Epithelial cell of esophagus (primary cell): ENCODE results near the gene RMDN3.
A peak's percentile ranks its signal among the peaks of the same experiment; 100 is the strongest.

Source experiments
- DNase-seq: peaks from one replicate; pipeline ENCODE4 v3.0.0; 2010; ENCODE audit warnings: low read depth
- H3K4me3 ChIP-seq: 2 replicates; pipeline ENCODE4 v1.5.1; 2011; ENCODE audit warnings: mild to moderate bottlenecking, low read length, control low read depth
- TF ChIP-seq, protein P1 (sequence below): IDR thresholded peaks from 2 replicates; pipeline ENCODE4 v1.5.1; 2011; ENCODE audit warnings: low read depth, mild to moderate bottlenecking, low read length, control low read depth, inconsistent platforms; ENCODE audit not compliant: insufficient read depth; ENCODE audit errors: missing control alignments

Gene RMDN3

DNA sequence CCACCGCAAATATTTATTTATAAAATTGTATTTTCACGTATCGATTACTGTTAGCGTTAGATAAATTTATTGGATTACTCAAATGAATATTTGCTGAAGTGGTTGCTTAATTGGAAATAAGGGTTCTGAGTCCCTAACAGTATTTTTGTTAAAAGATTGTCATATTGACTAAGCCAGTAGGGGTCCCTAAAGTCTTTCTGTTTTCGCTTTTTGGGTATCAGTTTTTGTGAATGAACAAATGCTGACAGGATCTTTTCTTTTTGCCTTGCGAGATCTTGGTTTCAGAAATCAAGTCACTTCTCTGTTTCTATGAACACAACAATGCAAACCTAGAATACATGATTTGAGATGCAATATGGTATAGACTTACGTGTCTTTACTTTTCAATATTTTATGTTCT is 53.0 kb downstream of the RMDN3 start:
- no peak for DNase-seq
- TF ChIP-seq, protein P1, sequence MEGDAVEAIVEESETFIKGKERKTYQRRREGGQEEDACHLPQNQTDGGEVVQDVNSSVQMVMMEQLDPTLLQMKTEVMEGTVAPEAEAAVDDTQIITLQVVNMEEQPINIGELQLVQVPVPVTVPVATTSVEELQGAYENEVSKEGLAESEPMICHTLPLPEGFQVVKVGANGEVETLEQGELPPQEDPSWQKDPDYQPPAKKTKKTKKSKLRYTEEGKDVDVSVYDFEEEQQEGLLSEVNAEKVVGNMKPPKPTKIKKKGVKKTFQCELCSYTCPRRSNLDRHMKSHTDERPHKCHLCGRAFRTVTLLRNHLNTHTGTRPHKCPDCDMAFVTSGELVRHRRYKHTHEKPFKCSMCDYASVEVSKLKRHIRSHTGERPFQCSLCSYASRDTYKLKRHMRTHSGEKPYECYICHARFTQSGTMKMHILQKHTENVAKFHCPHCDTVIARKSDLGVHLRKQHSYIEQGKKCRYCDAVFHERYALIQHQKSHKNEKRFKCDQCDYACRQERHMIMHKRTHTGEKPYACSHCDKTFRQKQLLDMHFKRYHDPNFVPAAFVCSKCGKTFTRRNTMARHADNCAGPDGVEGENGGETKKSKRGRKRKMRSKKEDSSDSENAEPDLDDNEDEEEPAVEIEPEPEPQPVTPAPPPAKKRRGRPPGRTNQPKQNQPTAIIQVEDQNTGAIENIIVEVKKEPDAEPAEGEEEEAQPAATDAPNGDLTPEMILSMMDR = no peak
- no peak overlapping the region for H3K4me3 ChIP-seq

DNA sequence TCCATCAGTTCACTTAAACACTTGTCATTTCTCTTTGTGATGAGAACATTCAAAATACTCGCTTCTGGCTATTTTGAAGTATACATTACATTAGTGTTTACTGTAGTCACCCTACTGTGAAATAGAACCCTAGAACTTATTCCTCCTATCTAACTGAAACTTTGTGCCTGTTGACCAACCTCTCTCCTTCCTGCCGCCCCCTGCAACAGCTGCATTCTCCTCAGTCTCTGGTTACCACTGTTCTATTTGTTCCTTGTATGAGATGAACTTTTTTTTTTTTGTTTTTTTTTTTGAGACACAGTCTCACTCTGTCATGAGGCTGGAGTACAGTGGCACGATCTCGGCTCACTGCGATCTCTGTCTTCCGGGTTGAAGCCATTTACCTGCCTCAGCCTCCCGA is 57.1 kb downstream of the RMDN3 start:
- no peak overlapping the region for H3K4me3 ChIP-seq
- TF ChIP-seq, protein P1 = no peak
- no peak for DNase-seq

DNA sequence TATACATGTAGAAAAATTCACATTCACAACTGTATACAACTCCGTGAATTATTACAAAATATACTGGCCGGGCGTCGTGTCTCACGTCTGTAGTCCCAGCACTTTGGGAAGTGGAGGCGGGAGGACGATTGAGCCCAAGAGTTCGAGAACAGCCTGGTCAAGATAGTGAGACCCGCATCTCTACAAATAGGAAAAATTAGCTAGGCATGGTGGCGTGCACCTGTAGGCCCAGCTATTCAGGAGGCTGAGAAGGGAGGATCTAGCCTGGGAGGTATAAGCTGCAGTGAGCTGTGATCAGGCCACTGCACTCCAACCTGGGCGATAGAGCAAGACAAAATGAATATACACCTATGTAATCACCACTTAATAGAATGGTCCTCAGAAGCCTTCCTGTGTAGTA is 58.8 kb downstream of the RMDN3 start:
- TF ChIP-seq, protein P1 = no peak
- DNase-seq = no peak
- peak overlapping the region; percentile 88 for H3K4me3 ChIP-seq

DNA sequence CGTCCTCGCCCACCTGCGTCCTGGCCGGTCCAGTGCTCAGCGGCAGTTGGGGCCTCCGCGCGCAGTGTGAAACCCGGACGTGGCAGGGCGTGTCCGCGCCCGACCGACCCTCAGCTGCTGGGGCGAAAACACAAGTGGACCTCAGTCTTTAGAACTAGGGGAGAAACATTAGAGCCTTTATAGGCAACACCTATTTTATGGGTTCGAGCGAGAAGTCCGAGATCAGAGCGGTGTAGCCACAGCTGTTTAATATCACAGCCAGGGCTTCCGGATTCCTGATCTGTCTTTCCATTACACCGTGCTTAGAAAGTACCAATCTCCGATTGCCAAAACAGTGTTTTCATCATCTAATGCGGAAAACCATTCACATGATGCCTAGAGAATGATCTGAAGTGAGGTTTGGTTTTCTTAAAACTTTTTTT is 59.6 kb downstream of the RMDN3 start:
- H3K4me3 ChIP-seq = peak overlapping the region; percentile 88
- DNase-seq = peak; percentile 24
- TF ChIP-seq, protein P1 = no peak

DNA sequence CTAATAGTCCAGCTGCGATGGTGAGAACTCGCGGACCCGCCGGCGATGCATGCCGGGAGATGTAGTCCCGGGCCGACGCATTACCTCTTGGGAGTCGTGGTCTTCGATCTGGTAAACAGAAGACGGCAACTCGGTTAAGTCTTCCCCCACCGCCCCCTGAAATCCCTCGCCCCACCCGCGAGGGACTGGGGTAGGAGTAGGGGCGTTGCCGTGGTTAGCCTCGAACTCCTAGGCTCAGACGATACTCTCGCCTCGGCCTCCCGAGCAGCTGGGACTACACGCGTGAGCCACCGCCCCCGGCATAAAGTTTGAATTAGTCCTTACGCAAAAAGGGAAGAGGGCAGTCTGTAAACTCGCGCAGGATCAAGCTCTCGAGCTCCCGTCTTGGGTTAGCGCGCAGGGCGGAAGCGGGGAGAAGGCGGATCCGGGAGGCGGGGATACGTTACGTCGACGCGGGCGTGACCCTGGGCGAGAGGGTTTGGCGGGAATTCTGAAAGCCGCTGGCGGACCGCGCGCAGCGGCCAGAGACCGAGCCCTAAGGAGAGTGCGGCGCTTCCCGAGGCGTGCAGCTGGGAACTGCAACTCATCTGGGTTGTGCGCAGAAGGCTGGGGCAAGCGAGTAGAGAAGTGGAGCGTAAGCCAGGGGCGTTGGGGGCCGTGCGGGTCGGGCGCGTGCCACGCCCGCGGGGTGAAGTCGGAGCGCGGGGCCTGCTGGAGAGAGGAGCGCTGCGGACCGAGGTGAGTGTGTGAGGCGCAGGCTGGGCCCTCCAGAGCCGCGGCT is 60.2 kb downstream of the RMDN3 start, which contains the start of gene RAD51:
TSS of gene RAD51 (plus strand) at position 487 of the 781 bp plus-strand sequence. CDS start 3,585 bp downstream, outside the sequence.
- peak within 1 kb of the TSS; percentile 88 for H3K4me3 ChIP-seq
- peak; percentile 96 for DNase-seq
- TF ChIP-seq, protein P1 = no peak

DNA sequence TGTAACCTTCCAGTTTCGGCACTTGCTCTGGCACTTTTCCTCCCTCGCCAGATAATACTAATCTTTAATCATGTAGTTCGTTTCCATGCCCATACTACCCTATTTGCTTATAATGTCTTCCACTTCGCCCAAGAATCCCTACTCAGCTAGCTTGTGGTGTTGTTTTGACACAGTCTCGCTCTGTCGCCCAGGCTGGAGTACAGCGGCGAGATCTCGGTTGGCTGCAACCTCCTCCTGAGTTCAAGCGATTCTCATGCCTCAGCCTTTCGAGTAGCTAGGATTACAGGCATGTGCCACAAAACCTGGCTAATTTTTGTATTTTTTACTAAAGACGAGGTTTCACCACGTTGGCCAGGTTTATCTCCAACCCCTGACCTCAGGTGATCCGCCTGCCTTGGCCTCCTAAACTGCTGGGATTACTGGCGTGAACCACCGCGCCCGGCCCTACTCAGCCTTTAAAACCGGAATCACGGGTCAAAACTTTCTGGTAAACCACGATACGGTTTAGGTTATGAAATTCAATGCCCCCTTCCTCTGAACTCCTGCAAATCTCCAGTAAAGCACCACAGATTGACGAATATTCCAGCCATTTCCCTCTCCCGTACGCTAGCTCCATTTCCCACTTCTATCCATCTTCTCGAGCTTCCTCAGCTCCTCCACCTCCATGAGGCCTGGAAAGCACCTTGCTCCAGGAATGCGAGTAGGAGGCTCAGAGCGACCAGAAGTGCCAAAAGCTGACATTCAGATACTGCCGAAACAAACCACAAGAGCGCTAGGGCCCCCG is 61.0 kb downstream of the RMDN3 start:
- TF ChIP-seq, protein P1 = no peak
- no peak for DNase-seq
- peak overlapping the region; percentile 88 for H3K4me3 ChIP-seq
